ENCODE data around the gene FAM149A.
A peak's percentile ranks its signal among the peaks of the same experiment; 100 is the strongest.

Gene FAM149A

GRCh38 chr4:186158021-186158813, 53.7 kb downstream of the FAM149A start:
- DNase-seq (ENCODE audit: low read depth, low spot score), result no peak

- no peak for DNase-seq (ENCODE audit: low read depth, low spot score)
Observed at GRCh38 chr4:186158966-186159365, 54.5 kb downstream of the FAM149A start.

- no peak for DNase-seq (ENCODE audit: low read depth, low spot score)
Observed at GRCh38 chr4:186159613-186160012, 55.1 kb downstream of the FAM149A start.

- DNase-seq (ENCODE audit: low read depth, low spot score), result no peak
Observed at GRCh38 chr4:186161138-186161537, 56.6 kb downstream of the FAM149A start.

GRCh38 chr4:186166852-186167512, 62.5 kb downstream of the FAM149A start:
- DNase-seq (ENCODE audit: low read depth, low spot score), result no peak

- DNase-seq (ENCODE audit: low read depth, low spot score), result no peak
Observed at GRCh38 chr4:186167605-186168004, 63.1 kb downstream of the FAM149A start.

GRCh38 chr4:186168750-186169149, 64.2 kb downstream of the FAM149A start:
- DNase-seq (ENCODE audit: low read depth, low spot score), result no peak

GRCh38 chr4:186169333-186169944, 64.9 kb downstream of the FAM149A start:
- DNase-seq (ENCODE audit: low read depth, low spot score), result no peak

- no peak for DNase-seq (ENCODE audit: low read depth, low spot score)
Observed at GRCh38 chr4:186169945-186170802, 65.7 kb downstream of the FAM149A start.

- DNase-seq (ENCODE audit: low read depth, low spot score), result no peak
Observed at GRCh38 chr4:186170966-186171365, 66.5 kb downstream of the FAM149A start.

GRCh38 chr4:186172546-186172945, 68.0 kb downstream of the FAM149A start:
- no peak for DNase-seq (ENCODE audit: low read depth, low spot score)

- DNase-seq (ENCODE audit: low read depth, low spot score), result no peak
Observed at GRCh38 chr4:186188107-186188506, 83.6 kb downstream of the FAM149A start.

GRCh38 chr4:186189656-186190055, 85.2 kb downstream of the FAM149A start:
- DNase-seq (ENCODE audit: low read depth, low spot score), result no peak

- DNase-seq (ENCODE audit: low read depth, low spot score), result no peak
Observed at GRCh38 chr4:186190581-186191199, 86.2 kb downstream of the FAM149A start.

GRCh38 chr4:186191200-186192065, 86.9 kb downstream of the FAM149A start, which contains the start of gene CYP4V2:
Gene CYP4V2 (plus strand): TSS chr4:186191567. CDS start chr4:186191824, 257 bp downstream.
- peak; percentile 48 for DNase-seq (ENCODE audit: low read depth, low spot score)

GRCh38 chr4:186192066-186192612, 87.6 kb downstream of the FAM149A start:
- DNase-seq (ENCODE audit: low read depth, low spot score), result no peak

GRCh38 chr4:186193851-186194250, 89.3 kb downstream of the FAM149A start:
- DNase-seq (ENCODE audit: low read depth, low spot score), result no peak

- DNase-seq (ENCODE audit: low read depth, low spot score), result no peak
Observed at GRCh38 chr4:186196063-186196462, 91.6 kb downstream of the FAM149A start.

- no peak for DNase-seq (ENCODE audit: low read depth, low spot score)
Observed at GRCh38 chr4:186200516-186200915, 96.0 kb downstream of the FAM149A start.

- no peak for DNase-seq (ENCODE audit: low read depth, low spot score)
Observed at GRCh38 chr4:186201010-186201409, 96.5 kb downstream of the FAM149A start.
